H1 (cell line): Measurements from ENCODE around the gene TSG101. TPM values are rescaled to one million over a fixed set of nuclear protein-coding genes. Genes with fewer than 3 reads are reported as not detected.

Source experiments
- CTCF ChIA-PET: fragments of 300-600 bp; sonication (Branson Sonifier 250); formaldehyde crosslinking; loops from one replicate; lab custom pipeline; 2021; ENCODE audit not compliant: partially characterized antibody; lab: Charles Lee
- POLR2A ChIA-PET: fragments of 300-600 bp; sonication (Branson Sonifier 250); formaldehyde crosslinking; loops from one replicate; lab custom pipeline; 2021; ENCODE audit warnings: inconsistent platforms; ENCODE audit not compliant: partially characterized antibody; lab: Charles Lee
- DNase-seq, 2 experiments: peaks; one replicate each; pipeline versions ENCODE4 v3.0.0 to v3.0.0-alpha.2; 2010 to 2022; ENCODE audit warnings: low spot score in 2 of 2, low read depth in 1 of 2, mixed read lengths in 1 of 2
- FAIRE-seq: peaks from 2 replicates; lab custom pipeline; 2011; peaks lifted over from hg19 to GRCh38; lab: Jason Lieb, UNC
- H2AFZ ChIP-seq: 2 replicates; pipeline ENCODE4 v1.8.1; 2012; ENCODE audit warnings: low read length, inconsistent platforms
- H2AK5ac ChIP-seq: 2 replicates; pipeline ENCODE4 v1.6.1; 2013; ENCODE audit warnings: low read depth, low read length
- H2BK120ac ChIP-seq: replicated peaks from 2 replicates; pipeline ENCODE3; 2013; ENCODE audit warnings: low read depth, low read length, inconsistent platforms
- H2BK12ac ChIP-seq: 2 replicates; pipeline ENCODE4 v1.6.1; 2013; ENCODE audit warnings: low read depth, low read length
- H2BK15ac ChIP-seq: 2 replicates; pipeline ENCODE4 v1.6.1; 2013; ENCODE audit warnings: low read length
- H2BK20ac ChIP-seq: 2 replicates; pipeline ENCODE4 v1.6.1; 2013; ENCODE audit warnings: low read length
- H2BK5ac ChIP-seq: 2 replicates; pipeline ENCODE4 v1.6.1; 2013; ENCODE audit warnings: low read depth, low read length
- H3K14ac ChIP-seq: 2 replicates; pipeline ENCODE4 v1.6.1; 2013; ENCODE audit warnings: inconsistent platforms; ENCODE audit not compliant: insufficient read length
- H3K18ac ChIP-seq: 2 replicates; pipeline ENCODE4 v1.6.1; 2013; ENCODE audit warnings: low read length; ENCODE audit errors: extremely low read depth
- H3K23ac ChIP-seq: 2 replicates; pipeline ENCODE4 v1.6.1; 2013; ENCODE audit warnings: inconsistent platforms; ENCODE audit not compliant: insufficient read length
- H3K23me2 ChIP-seq: 2 replicates; pipeline ENCODE4 v1.6.1; 2013; ENCODE audit warnings: low read depth, low read length
- H3K27ac ChIP-seq: 2 replicates; pipeline ENCODE4 v1.6.1; 2011; ENCODE audit warnings: low read depth, low read length, inconsistent platforms
- H3K27me3 ChIP-seq, 4 experiments: replicated peaks in 1 of 4; 1 replicate in 1 of 4; 2 replicates in 3 of 4; pipeline versions ENCODE4 v1.6.1 to v1.8.1; 2011 to 2013; ENCODE audit warnings: low read length in 3 of 4, mild to moderate bottlenecking in 3 of 4, inconsistent platforms in 2 of 4, mixed read lengths in 2 of 4, moderate library complexity in 1 of 4; ENCODE audit not compliant: control insufficient read depth in 3 of 4, insufficient read depth in 3 of 4; ENCODE audit errors: extremely low read depth in 1 of 4
- H3K36me3 ChIP-seq, 4 experiments: 2 replicates each; pipeline versions ENCODE4 v1.6.1 to v1.8.1; 2011 to 2013; ENCODE audit warnings: mild to moderate bottlenecking in 4 of 4, low read length in 3 of 4, moderate library complexity in 2 of 4, control low read depth in 1 of 4, inconsistent platforms in 1 of 4; ENCODE audit not compliant: insufficient read depth in 4 of 4, control insufficient read depth in 2 of 4
- H3K4ac ChIP-seq: replicated peaks from 2 replicates; pipeline ENCODE3; 2013; ENCODE audit warnings: low read length, low read depth, mixed read lengths, inconsistent platforms; ENCODE audit not compliant: insufficient read length
- H3K4me1 ChIP-seq, 4 experiments: replicated peaks in 1 of 4; 1 replicate in 1 of 4; 2 replicates in 3 of 4; pipeline versions ENCODE4 v1.6.1 to v1.8.1; 2011 to 2013; ENCODE audit warnings: low read length in 3 of 4, inconsistent platforms in 2 of 4, mixed read lengths in 1 of 4; ENCODE audit not compliant: insufficient read depth in 4 of 4, control insufficient read depth in 3 of 4
- H3K4me2 ChIP-seq, 2 experiments: 2 replicates each; pipeline versions ENCODE4 v1.6.1 to v1.8.1; 2011 to 2013; ENCODE audit warnings: low read depth in 2 of 2, low read length in 2 of 2, control low read depth in 1 of 2, inconsistent platforms in 1 of 2, mild to moderate bottlenecking in 1 of 2; ENCODE audit not compliant: insufficient read depth in 1 of 2
- H3K4me3 ChIP-seq, 4 experiments: fragments of 200-600, 300-600 bp in 1 of 4; sonication (generic), shearing (Covaris generic), sonication (Bioruptor Twin) in 1 of 4; 2 replicates each; pipeline versions ENCODE4 v1.5.1 to v1.8.1; 2011 to 2016; ENCODE audit warnings: low read length in 4 of 4, low read depth in 3 of 4, control low read depth in 2 of 4, inconsistent platforms in 2 of 4, mild to moderate bottlenecking in 2 of 4, mixed read lengths in 1 of 4, moderate library complexity in 1 of 4; ENCODE audit not compliant: insufficient read depth in 2 of 4; ENCODE audit errors: extremely low read depth in 1 of 4
- H3K56ac ChIP-seq: replicated peaks from 2 replicates; pipeline ENCODE3; 2013; ENCODE audit warnings: low read depth, mild to moderate bottlenecking, mixed read lengths, low read length, inconsistent platforms; ENCODE audit not compliant: insufficient read length
- H3K79me1 ChIP-seq: 2 replicates; pipeline ENCODE4 v1.6.1; 2013; ENCODE audit warnings: low read depth, low read length, control low read depth
- H3K79me2 ChIP-seq, 2 experiments: 2 replicates each; pipeline versions ENCODE4 v1.6.1 to v1.8.1; 2012 to 2013; ENCODE audit warnings: low read length in 2 of 2, mild to moderate bottlenecking in 2 of 2, inconsistent platforms in 1 of 2; ENCODE audit not compliant: insufficient read depth in 2 of 2, control insufficient read depth in 1 of 2
- H3K9ac ChIP-seq, 4 experiments: replicated peaks in 1 of 4; 1 replicate in 1 of 4; 2 replicates in 3 of 4; pipeline versions ENCODE4 v1.6.1 to v1.8.1; 2011 to 2013; ENCODE audit warnings: low read depth in 3 of 4, low read length in 3 of 4, control low read depth in 2 of 4, mild to moderate bottlenecking in 2 of 4, moderate library complexity in 2 of 4, inconsistent platforms in 1 of 4; ENCODE audit errors: extremely low read depth in 1 of 4
- H3K9me3 ChIP-seq, 2 experiments: 2 replicates each; pipeline versions ENCODE4 v1.6.1 to v1.8.1; 2012 to 2013; ENCODE audit warnings: mild to moderate bottlenecking in 2 of 2, moderate library complexity in 2 of 2, control low read depth in 1 of 2, inconsistent platforms in 1 of 2, low read depth in 1 of 2, low read length in 1 of 2, mixed read lengths in 1 of 2; ENCODE audit not compliant: insufficient read depth in 2 of 2
- H4K20me1 ChIP-seq, 2 experiments: replicated peaks in 1 of 2; 2 replicates each; pipeline versions ENCODE3 to v1.8.1; 2011 to 2013; ENCODE audit warnings: inconsistent platforms in 2 of 2, low read length in 2 of 2, mild to moderate bottlenecking in 1 of 2; ENCODE audit not compliant: insufficient read depth in 2 of 2, control insufficient read depth in 1 of 2
- H4K5ac ChIP-seq: 2 replicates; pipeline ENCODE4 v1.6.1; 2013; ENCODE audit warnings: low read length, low read depth, mixed read lengths, inconsistent platforms; ENCODE audit not compliant: insufficient read length
- H4K8ac ChIP-seq: 2 replicates; pipeline ENCODE4 v1.8.0; 2013; ENCODE audit warnings: mild to moderate bottlenecking, moderate library complexity, low read length, inconsistent platforms; ENCODE audit not compliant: insufficient read depth; ENCODE audit errors: extremely low read depth
- H4K91ac ChIP-seq: replicated peaks from 2 replicates; pipeline ENCODE3; 2013; ENCODE audit warnings: low read length, mixed read lengths, inconsistent platforms; ENCODE audit not compliant: insufficient read length
- SUZ12 ChIP-seq: fragments of 200-600 bp; sonication (generic); IDR thresholded peaks from 2 replicates; pipeline ENCODE4 v1.6.1; 2012; ENCODE audit warnings: mild to moderate bottlenecking, inconsistent platforms, low read length, moderate library complexity, mixed read lengths
- polyA plus RNA-seq, 7 experiments: library from polyadenylated mRNA; depleted of rRNA in 3 of 7; stranded (reverse) in 5 of 7; unstranded in 2 of 7; fragments of >200 nt in 5 of 7; fragments of 200-250 nt in 2 of 7; gene quantifications; 1 replicate in 5 of 7; 2 replicates in 1 of 7; 4 replicates in 1 of 7; pipeline versions ENCODE4 v1.2.1 to v1.2.3, GENCODE V29; 2011 to 2013; ENCODE audit warnings: missing spikeins in 2 of 7, mixed read lengths in 2 of 7
- total RNA-seq: library from RNA; stranded (reverse); fragmentation: NEBNext Ultra II Directional; extraction: Animal tissue kit (Norgen Biotek cat#: 25700); gene quantifications from 2 replicates; pipeline ENCODE4 v1.2.1, GENCODE V29; 2021

TSG101 gene
- total and polyA plus RNA-seq, 2 of the 8 experiments (the other 6 are each of a cell fraction or from before 2014, with no cell fraction given), result 50.8 to 151 TPM

- H3K4me3 ChIP-seq, result no peak overlapping the region
- H3K79me2 ChIP-seq, result no peaks in the 10 kb centered on the region
- no peak overlapping the region for H3K23ac ChIP-seq
- H3K4me1 ChIP-seq, result no peaks in the 10 kb centered on the region
- peaks cover 0 to 26% (median 10%) of the 10 kb centered on the region in 4 experiments; a peak in 4 of 8 replicates for H3K36me3 ChIP-seq
- CTCF ChIA-PET, result interaction anchor here (1.1 kb wide), 1 partner anchor 26 kb away, joined by 3 read pairs; no protein-coding TSS in a partner anchor
- H3K4ac ChIP-seq, result no peak overlapping the region
- H3K79me1 ChIP-seq, result no peaks in the 10 kb centered on the region; the same call in 1 of the 2 replicates
- no peak for DNase-seq
- no peak overlapping the region for H3K18ac ChIP-seq
- no peak overlapping the region for H4K8ac ChIP-seq
- H3K14ac ChIP-seq, result no peak overlapping the region
- no peak overlapping the region for H3K27ac ChIP-seq
- no peaks in the 10 kb centered on the region for H3K27me3 ChIP-seq
- no peak overlapping the region for H3K4me2 ChIP-seq
- H2BK12ac ChIP-seq, result no peak overlapping the region
- no peak overlapping the region for H2AFZ ChIP-seq
- H3K9ac ChIP-seq, result no peak overlapping the region
- no peak for FAIRE-seq
- no peak overlapping the region for H4K91ac ChIP-seq
- TF ChIP-seq SUZ12, result no peak
- TF ChIP-seq, all 59 proteins: peak for 0
- Histone ChIP-seq H2BK20ac (no peak overlapping the region), H3K23me2 (no peaks in the 10 kb centered on the region), H2AK5ac (no peak overlapping the region), H4K5ac (no peak overlapping the region), H2BK5ac (no peak overlapping the region), H3K56ac (no peak overlapping the region), H3K9me3 (no peaks in the 10 kb centered on the region), H2BK120ac (no peak overlapping the region), H2BK15ac (no peak overlapping the region), H4K20me1 (peaks cover 0 to 1% of the 10 kb centered on the region in 2 experiments)
- POLR2A ChIA-PET, result no interaction called here
These were observed 31.5 kb downstream of the TSG101 start for GRCh38 chr11:18495271-18495670.
